Adipose tissue (tissue), 3 donors: Measurements from ENCODE around the gene AGPS. TPM values are rescaled to one million over a fixed set of nuclear protein-coding genes. Genes with fewer than 3 reads are reported as not detected.

Experiments used
- H3K27ac ChIP-seq: one replicate; pipeline ENCODE4 v1.5.1; 2013; ENCODE audit warnings: low read depth, low read length
- WGBS, 3 donors: extraction: QIAGEN DNeasy Blood & Tissue Kit; methylation state at CpG; one replicate each; pipeline ENCODE4 v1.1.7; 2013; 5-methylcytosine and 5-hydroxymethylcytosine counted together
- polyA plus RNA-seq, 3 donors: library from polyadenylated mRNA; stranded (reverse); fragments of 200-250 nt; gene quantifications; one replicate each; pipeline ENCODE4 v1.2.3, GENCODE V29; 2013
- donor health status: healthy with polysubstance abuse.
- donor health status: Bipolar disorder and iron deficiency.
- donor health status: healthy.

The AGPS gene
- polyA plus RNA-seq, 3 donors = 6.2 to 12.6 (median 10.3) TPM

DNA sequence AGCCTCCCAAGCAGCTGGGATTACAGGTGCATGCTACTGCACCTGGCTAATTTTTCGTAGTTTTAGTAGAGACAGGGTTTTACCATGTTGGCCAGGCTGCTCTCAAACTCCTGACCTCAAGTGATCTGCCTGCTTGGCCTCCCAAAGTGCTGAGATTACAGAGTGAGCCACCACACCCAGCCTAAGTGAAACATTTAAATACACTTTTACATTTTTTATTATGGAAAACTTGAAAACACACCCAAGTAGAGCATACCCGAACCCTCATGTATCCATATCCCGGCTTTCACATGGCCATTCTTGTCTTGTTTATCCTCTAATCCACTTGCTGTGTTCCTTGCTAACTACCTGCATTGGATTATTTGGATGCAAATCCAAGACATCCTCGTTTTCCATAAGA, 13.2 kb upstream of the AGPS start:
- WGBS, 3 donors = 87 to 95% (median 89%) methylated on average over 4 of the region's 4 CpGs
- no peak overlapping the region for H3K27ac ChIP-seq

DNA sequence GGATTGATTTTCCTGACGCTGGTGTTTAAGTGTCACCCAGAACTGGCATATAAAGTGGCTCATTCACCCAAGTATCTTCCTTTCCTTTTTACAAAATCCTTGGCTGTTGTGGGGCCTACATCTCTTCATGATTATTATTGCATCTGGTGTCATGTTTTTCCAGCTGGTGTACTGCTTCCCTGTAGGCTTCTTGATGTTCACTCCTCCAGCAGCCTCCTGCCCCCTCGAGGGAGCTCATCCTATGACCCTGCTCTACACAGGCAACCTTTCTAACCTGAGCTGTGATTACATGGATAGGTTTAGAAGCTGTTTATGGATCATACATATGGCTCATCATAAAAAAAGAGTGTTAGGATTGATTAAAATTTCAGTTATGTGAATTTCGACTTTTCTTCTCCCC, 12.4 kb upstream of the AGPS start:
- H3K27ac ChIP-seq = no peak overlapping the region
- 94 to 97% (median 95%) methylated on average over 3 of the region's 3 CpGs for WGBS, 3 donors

GRCh38 chr2:177383935-177384334, 8.6 kb upstream of the AGPS start:
- 44 to 66% (median 57%) methylated on average over 2 of the region's 2 CpGs for WGBS, 3 donors
- H3K27ac ChIP-seq = no peak overlapping the region

- H3K27ac ChIP-seq = no peak overlapping the region
- WGBS, 3 donors = 34 to 94% (median 51%) methylated on average over 2 of the region's 2 CpGs
Observed at GRCh38 chr2:177385151-177385550, 7.4 kb upstream of the AGPS start.

DNA sequence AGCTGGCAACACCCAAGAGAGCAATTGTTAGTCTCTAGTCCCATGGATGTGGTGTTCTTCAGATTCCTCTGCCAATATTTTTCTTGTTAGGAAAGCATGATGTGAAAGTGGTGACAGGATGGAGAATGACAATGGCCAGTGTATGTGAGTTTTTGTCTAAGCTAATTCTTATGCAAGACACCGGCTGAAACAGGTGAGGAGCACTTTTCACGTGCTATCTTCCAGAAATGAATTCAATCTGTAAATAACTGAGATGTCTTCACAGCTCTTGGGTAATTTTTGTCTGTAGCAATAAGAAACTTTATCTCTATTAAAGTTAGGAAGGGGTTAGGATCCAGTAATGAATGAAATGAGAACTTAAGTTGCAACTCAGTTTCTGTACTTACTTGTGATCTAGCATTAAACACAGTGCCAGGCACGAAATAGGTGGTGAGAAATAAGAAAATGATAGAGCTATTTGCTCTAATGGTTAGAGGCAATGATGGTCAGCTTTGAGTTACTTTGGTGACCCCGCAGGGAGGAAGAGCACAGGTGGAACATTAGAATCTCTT, 676 bp upstream of the AGPS start:
- 52 to 63% (median 61%) methylated on average over 4 of the region's 4 CpGs for WGBS, 3 donors
- H3K27ac ChIP-seq = no peak overlapping the region

DNA sequence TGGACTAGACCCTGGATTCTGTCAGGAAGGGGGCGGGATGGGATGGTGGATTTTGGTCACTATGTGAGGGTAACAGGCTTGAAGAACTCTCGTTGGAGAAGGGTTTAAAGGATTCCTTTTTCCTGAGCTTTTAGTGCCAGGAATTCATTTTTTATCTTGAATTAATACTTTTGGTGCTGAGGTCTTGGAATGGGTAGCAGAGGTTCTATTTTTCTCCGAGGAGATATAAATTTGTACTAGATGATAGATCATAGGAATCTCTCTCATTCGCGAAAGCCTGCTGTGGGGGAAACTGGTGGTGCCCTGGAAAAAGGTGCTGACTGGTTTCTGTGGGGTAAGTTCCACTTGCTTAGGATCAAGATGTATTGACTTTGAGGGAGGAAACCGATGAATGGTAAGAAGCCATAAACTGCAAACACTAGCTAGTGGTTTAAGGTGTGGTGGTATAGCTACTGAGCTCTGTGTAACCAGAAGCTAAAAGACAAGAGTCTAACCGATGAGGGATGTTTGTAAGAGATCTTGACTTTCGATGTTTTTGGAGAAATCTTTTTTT, 706 bp downstream of the AGPS start:
- WGBS, 3 donors = 7 to 15% (median 11%) methylated on average over 8 of the region's 8 CpGs
- no peak overlapping the region for H3K27ac ChIP-seq

GRCh38 chr2:177393824-177394593, 1.4 kb downstream of the AGPS start:
- H3K27ac ChIP-seq = no peak overlapping the region
- 37 to 76% (median 74%) methylated on average over 8 of the region's 8 CpGs for WGBS, 3 donors

- 44 to 59% (median 54%) methylated on average over 3 of the region's 3 CpGs for WGBS, 3 donors
- no peak overlapping the region for H3K27ac ChIP-seq
Observed at GRCh38 chr2:177394594-177394973, 2.0 kb downstream of the AGPS start.

DNA sequence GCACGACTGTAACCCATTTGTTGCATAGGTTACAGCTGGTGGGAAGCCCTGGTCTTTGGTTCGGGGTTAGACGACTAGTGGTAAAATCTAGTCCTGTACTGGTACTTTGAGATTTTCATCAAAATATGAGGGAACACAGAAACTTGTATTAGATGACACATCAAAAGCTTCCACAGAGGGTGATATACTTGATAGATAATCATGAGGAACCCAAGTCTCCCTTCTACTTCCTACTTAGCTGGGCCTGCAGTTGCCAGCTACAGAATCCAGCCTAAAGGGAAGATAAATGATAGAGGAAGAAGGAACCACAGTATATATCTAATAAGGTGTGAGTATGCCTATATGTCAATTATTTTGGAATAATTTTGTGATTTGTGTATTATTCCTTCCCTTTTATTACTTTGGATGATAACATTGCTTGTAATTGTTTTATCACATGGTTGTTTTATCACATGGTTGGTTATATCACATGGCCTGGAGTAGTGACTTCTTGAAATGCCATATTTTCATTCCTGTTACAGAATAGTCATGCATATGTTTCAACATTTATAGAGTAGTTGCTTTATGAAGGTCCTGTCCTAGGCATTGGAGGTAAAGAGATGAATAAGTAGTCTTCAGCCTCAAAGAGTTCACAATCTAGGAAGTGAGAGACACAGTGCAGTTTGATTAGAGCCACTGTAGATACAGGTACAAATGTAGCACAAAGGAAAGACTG, 2.9 kb downstream of the AGPS start:
- no peak overlapping the region for H3K27ac ChIP-seq
- 80 to 86% (median 83%) methylated on average over 3 of the region's 3 CpGs for WGBS, 3 donors

GRCh38 chr2:177396703-177397460, 4.3 kb downstream of the AGPS start:
- 65 to 89% (median 67%) methylated on average over 10 of the region's 10 CpGs for WGBS, 3 donors
- H3K27ac ChIP-seq = no peak overlapping the region

- 43 to 55% (median 49%) methylated on average over 12 of the region's 12 CpGs for WGBS, 3 donors
- no peak overlapping the region for H3K27ac ChIP-seq
Observed at GRCh38 chr2:177397481-177398289, 5.1 kb downstream of the AGPS start.

DNA sequence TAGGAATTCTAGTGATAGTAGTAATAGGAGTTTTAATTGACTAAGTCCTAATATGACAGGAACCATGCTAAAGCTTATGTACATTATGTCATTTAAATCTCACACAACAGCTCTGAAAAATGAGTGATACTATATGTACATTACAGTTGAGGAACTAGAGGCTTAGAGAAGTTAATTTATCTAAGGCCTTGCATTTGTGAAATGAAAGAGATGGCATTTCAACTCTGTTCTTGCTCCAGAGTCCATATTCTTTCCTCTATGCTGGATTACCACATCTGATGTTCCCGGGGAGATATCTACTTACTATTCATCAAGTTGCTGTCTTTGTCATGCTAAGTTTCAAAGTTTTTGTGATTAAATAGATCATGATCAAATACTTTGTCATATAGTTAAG, 5.7 kb downstream of the AGPS start:
- no peak overlapping the region for H3K27ac ChIP-seq
- 45 to 90% (median 52%) methylated on average over 1 of the region's 1 CpG for WGBS, 3 donors

- whole genome bisulfite sequencing, 3 donors = 54 to 84% (median 64%) methylated on average over 1 of the region's 1 CpG
- no peak overlapping the region for H3K27ac ChIP-seq
Observed at GRCh38 chr2:177398791-177399190, 6.2 kb downstream of the AGPS start.

- no peak overlapping the region for H3K27ac ChIP-seq
- WGBS, 3 donors = 45 to 59% (median 53%) methylated on average over 1 of the region's 1 CpG
Observed at GRCh38 chr2:177399376-177399775, 6.8 kb downstream of the AGPS start.

DNA sequence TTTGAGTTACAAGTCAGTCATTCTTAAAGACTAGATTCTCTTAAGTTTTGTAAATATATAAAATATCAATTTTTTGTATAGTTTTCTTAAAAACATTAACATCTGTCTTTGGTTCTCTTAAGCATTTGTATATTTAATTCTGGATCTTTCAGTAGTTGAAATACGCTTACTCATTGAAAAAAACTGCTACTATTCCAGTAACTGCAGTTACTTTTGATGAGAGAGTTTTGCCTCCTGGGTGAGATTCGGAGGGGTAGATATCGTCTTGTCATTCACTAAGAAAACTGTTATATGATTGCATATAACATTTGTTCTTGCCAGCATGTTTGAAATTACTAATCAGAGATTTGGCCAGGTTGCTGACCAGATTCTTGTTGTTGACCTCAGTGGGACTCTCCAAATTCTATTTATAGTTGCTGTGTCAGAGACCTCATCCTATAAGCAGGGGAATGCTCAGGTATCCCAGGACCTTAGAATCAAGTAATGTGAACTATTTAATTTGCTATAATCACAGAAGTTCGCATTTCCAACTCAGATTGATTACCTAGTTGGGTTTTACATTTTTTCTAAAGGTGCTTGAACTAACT, 7.9 kb downstream of the AGPS start:
- H3K27ac ChIP-seq = no peak overlapping the region
- 69 to 78% (median 78%) methylated on average over 4 of the region's 4 CpGs for WGBS, 3 donors

DNA sequence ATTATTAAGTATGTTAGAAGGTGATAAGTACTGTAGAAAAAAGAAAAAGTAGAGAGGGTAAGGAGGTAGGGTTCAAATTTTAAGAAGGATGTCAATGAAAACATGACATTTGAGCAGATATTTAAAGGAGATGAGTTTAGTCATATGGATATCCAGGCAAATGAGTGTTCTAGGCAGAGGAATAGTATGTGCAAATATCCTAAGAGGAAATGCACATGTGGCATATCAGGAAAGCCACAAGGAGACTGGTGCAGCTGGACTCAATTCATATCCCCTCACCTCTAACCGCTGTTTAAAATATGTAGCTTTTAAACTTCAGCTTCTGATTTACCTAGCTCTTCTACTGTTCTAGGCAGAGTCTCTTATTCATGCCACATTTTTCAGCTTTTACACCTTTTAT, 9.5 kb downstream of the AGPS start:
- 74 to 78% (median 77%) methylated on average over 1 of the region's 1 CpG for WGBS, 3 donors
- H3K27ac ChIP-seq = no peak overlapping the region

DNA sequence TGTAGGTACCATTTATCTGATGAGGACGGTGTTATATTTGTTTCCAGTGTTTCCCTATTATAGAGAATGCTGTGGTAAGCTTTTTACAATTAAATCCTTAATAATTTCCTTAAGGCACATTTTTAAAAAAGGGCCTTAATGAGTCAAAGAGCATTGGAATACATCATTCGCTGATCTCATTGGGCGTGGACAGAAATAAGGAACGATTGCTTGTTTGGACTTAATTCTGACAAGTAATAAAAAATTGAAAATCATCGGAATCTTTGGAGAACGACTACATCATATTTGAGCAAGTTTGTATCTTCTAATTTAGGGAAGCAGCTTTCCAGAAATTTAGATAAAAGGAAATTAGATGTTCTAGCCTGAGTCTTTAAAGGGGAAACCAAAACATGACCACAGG, 11.3 kb downstream of the AGPS start:
- 55 to 78% (median 60%) methylated on average over 6 of the region's 6 CpGs for WGBS, 3 donors
- H3K27ac ChIP-seq = no peak overlapping the region

DNA sequence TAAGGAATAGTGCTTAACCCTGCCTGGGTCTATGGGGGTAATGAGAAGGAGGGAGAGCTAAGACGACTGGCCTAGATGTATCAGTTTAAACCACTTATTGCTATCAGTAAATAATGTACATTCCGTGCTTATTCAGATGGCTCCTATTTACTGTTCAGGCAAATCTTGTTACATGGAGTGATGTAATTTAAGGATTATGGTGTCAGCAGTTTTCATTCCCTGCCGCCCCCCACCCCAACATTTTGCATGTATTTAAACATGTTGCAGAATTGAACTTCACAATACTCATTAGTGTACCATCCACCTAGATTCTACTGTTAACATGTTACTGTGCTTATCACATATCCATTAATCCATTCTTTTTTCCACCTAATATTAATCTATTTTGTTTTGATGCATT, 11.7 kb downstream of the AGPS start:
- 58 to 70% (median 65%) methylated on average over 3 of the region's 3 CpGs for WGBS, 3 donors
- no peak overlapping the region for H3K27ac ChIP-seq
